ELR (cell line): ENCODE measurements around the gene STIL.
A peak's percentile ranks its signal among the peaks of the same experiment; 100 is the strongest.
"Not testable (repeated sequence)": the region's sequence is repeated elsewhere in the genome, so short reads cannot be mapped to it uniquely, and the experiment has no call there.

Experiments
- DNase-seq: peaks from one replicate; pipeline ENCODE4 v3.0.0-alpha.2; 2015; ENCODE audit warnings: low read depth

The STIL gene

GRCh38 chr1:47313915-47314664 is at the start of gene STIL:
TSS of gene STIL (minus strand) at chr1:47314147. CDS start at chr1:47310319, 3,828 bp downstream.
- peak; percentile 100 for DNase-seq

GRCh38 chr1:47362828-47363227 is 48.9 kb upstream of the STIL start:
- DNase-seq: no peak

DNA sequence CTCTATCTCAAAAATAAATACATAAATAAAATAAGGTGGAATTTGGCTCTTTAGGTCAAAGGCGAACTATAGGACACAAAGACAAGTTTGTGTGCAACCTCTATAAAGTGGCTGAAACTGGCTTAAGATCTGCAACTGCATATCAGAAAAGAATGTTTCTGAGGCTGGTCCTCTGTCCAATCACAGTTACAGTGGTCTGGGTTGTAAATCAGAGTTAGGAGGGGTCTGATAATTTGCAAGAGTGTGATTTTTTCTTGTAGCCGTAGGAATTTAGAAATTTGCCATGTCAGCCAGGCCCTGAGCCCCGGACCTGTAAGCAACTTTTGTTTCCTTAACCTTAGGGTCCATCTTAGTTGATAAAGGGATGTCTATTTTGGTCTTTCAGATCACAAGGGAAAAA is 47.4 kb upstream of the STIL start:
- DNase-seq: no peak

GRCh38 chr1:47351305-47351704 is 37.4 kb upstream of the STIL start:
- peak; percentile 56 for DNase-seq

DNA sequence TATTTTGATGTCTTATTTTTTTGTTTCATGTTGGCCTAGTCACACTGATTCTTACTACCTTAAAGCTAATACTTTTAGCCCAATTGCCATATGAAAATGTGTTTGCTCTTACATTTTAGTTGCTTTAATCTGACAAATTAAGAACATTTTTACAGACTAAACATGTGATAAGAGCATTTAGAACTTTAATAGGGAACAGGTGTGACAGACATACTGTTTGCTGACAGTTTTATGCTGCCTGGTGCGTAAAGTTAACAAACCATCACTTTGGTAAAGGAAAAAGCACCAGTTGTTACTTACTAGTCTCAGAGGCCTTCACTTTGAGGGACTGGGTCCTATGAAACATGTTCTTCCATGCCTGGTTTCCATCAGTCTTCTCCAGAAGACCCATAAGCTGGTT is 34.3 kb upstream of the STIL start:
- DNase-seq: no peak

DNA sequence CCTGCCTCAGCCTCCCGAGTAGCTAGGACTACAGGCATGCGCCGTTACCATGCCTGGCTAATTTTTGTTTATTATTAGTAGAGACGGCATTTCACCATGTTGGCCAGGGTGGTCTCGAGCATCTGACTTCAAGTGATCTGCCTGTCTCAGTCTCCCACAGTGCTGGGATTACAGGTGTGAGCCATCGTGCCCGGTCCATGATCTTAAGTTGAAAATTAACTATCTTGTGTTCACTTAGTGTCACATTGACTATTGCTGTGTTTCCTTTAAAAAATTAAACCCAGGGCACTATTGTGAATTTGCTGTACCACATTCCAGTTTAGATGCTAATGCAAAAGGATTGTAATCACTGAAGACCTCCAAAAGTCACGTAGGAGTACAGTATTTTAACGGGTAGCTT is 33.8 kb upstream of the STIL start:
- no peak for DNase-seq

DNA sequence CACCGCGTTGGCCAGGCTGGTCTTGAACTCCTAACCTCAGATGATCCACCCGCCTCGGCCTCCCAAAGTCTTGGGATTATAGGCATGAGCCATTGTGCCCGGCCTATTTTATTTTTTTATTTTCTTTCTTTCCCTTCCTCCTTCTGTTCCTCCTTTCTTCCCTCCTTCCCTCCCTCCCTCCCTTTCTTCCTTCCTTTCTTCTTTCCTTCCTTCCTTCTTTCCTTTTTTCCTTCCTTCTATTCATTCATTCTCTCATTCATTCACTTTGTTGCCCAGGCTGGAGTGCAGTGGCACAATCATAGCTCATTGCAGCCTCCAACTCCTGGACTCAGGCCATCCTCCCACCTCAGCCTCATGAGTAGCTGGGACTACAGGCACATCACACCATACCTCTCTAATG is 33.0 kb upstream of the STIL start:
- not testable (repeated sequence) for DNase-seq

DNA sequence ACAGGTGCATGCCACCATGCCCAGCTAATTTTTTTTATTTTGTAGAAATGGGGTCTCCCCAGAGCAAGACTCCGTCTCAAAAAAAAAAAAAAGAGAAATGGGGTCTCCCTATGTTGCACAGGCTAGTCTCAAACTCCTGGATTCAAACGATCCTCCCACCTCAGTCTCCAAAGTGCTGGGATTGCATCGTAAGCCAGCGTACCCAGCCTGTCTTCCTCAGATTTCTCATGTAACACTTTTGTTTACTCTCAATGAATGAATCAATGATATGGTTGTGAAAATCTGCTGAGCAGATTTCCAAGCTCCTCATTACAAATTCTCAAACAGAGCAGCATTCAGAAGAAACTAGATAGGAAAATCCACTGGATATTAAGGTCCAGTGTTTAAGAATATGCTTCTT is 26.3 kb upstream of the STIL start:
- no peak for DNase-seq

- no peak for DNase-seq
These were observed 24.5 kb upstream of the STIL start for GRCh38 chr1:47338249-47339077.

DNA sequence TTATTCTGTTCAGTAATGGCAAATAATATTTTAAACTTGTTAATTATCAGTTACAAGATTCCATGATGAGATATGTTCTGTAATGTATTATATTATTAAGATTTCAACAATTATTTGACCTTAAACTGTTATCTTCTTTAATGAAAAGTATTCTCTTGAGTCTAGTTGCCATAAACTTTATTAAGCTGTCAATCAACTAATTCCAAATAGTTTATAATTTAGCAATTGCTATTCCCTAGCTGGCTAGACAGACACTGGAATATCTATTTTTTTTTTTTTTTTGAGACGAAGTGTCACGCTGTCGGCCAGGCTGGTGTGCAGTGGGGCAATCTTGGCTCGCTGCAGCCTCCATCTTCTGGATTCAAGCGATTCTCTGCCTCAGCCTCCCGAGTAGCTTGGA is 23.4 kb upstream of the STIL start:
- DNase-seq: no peak

DNA sequence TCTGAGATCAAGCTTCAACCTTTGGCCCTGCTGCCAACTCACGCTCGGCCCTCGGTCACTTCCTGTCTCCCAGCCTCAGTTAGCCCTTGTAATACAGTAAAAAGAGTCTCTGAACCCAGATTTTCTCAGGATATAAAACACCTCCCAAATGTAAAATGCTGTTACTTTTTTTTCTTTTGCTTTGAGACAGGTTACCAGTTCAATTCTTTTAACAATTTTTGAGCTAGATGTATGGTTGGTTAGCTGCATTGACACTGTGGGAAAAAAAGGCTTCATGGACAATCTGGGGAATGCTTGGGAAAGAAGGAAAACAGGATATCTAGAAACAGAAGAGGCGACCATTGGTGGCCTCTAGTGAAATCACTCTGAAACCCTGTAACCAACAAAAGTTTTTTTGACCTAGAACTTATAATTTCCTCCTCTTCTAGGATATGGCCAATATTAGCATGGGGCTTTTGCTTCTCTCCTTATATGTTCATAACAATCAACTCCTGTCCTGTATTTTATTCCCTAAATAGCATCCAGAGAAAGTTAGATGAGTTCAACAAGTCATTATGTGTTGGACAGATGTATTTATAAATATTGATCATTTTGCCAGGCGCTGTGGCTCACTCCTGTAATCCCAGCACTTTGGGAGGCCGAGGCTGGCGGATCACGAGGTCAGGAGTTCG is 21.0 kb upstream of the STIL start:
- DNase-seq: no peak

DNA sequence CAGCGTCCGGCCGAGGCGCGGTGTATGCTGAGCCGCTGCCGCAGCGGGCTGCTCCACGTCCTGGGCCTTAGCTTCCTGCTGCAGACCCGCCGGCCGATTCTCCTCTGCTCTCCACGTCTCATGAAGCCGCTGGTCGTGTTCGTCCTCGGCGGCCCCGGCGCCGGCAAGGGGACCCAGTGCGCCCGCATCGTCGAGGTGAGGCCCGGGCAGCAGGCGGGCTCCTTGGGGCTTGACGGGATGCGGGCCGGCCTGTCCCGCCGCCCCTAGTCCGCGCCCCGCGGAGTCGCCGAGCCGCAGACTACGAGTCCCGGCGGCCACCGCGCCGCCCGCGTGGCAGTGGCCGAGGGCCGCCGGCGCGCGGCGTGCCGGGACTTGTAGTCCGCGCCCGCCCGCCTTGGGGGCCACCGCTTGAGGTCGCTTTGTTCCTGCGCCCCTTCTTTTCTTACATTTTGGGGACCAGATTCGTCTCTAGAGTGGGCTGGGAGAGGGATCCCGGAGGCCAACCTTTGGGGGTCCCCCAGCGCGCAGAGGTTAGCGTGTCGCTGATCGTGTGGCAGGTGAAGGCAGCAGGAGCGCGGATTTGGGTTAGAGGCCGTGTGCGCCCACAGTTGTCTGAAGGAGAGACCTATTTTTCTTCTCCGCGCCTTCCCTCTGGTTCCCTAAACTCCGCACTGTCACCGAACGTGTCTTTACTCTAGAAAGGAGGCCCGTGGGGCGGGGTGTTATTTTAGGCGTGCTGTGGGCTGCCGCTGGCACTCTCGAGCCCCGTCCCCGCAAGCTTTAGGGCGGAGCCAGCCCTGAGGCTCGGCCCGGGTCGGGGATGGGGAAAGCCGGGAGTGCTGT is 20.2 kb upstream of the STIL start:
- peak; percentile 85 for DNase-seq

DNA sequence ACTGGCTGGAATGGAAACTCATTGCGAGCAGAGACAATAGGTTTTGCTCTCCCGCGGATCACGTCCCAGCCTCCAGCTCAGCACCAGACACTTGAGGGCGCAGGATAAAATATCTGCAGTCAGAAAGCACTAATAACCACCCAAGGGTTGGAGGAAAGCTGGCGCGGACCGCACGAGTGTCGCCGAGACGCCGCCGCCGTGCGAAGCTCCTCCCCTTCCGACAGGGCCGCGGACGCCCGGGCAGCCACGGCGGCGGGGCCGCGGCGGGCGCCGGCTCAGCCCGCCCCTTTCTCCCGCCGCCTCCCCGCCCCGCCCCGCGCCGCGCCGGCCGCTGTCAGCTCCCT is 19.6 kb upstream of the STIL start, which contains the start of gene CMPK1:
TSS of gene CMPK1 (plus strand) at position 213 of the 344 bp plus-strand sequence. CDS start 156 bp downstream, outside the sequence.
- DNase-seq: peak; percentile 86

- no peak for DNase-seq
These were observed 19.0 kb upstream of the STIL start for GRCh38 chr1:47332779-47333577.

GRCh38 chr1:47331875-47332274 is 17.9 kb upstream of the STIL start:
- DNase-seq: no peak

- no peak for DNase-seq
These were observed 16.3 kb upstream of the STIL start for GRCh38 chr1:47330212-47330611.

GRCh38 chr1:47328992-47329391 is 15.0 kb upstream of the STIL start:
- no peak for DNase-seq

GRCh38 chr1:47326271-47326670 is 12.3 kb upstream of the STIL start:
- DNase-seq: no peak

DNA sequence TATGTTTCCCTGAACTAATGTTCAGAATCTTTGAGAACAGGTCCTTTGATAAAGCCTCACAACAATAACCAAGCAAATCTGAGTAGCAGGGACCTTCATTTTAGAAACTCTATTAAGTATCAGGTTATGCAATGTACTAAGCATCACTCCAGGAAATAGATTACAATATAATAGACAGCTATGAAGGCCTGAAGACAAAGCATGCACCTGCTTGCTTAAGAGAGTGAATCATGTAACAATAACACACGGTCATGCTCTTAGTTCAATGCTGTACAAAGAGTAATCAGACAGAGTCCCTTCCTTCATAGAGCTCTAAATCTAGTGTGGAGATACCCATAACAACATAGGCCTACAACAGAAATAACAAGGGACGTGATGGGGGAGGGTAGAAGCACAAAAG is 11.6 kb upstream of the STIL start:
- DNase-seq: peak; percentile 23

GRCh38 chr1:47324682-47325081 is 10.7 kb upstream of the STIL start:
- DNase-seq: no peak

- no peak for DNase-seq
These were observed 9.7 kb upstream of the STIL start for GRCh38 chr1:47323599-47324031.
